ENCODE measurements around the gene GADL1. TPM values are rescaled to one million over a fixed set of nuclear protein-coding genes. Genes with fewer than 3 reads are reported as not detected.

Gene GADL1
- total RNA-seq, 1 donor from 2014 or later = not detected

GRCh38 chr3:30845606-30846005 lies 48.9 kb downstream of the GADL1 start:
- H3K27ac ChIP-seq = no peak overlapping the region
- no peak overlapping the region for H3K4me3 ChIP-seq
- ATAC-seq = no peak
- no peaks in the 10 kb centered on the region for H3K36me3 ChIP-seq
- intact Hi-C loops (cut with DNase I) = no loop called here
- no peaks in the 10 kb centered on the region for H3K27me3 ChIP-seq
- DNase-seq = no peak
- no peaks in the 10 kb centered on the region for H3K9me3 ChIP-seq
- no peaks in the 10 kb centered on the region for H3K4me1 ChIP-seq
- TF ChIP-seq CTCF (IDR thresholded peaks at IDR 0.05) = no peak

- DNase-seq (no peak), ATAC-seq (no peak)
- Histone ChIP-seq H3K36me3 (no peaks in the 10 kb centered on the region), H3K9me3 (no peaks in the 10 kb centered on the region), H3K4me3 (no peak overlapping the region), H3K4me1 (no peaks in the 10 kb centered on the region), H3K27me3 (no peaks in the 10 kb centered on the region), H3K27ac (no peak overlapping the region)
- no peak for TF ChIP-seq CTCF (IDR thresholded peaks at IDR 0.05)
- intact Hi-C loops (cut with DNase I) = no loop called here
Observed at GRCh38 chr3:30843877-30844276, 50.6 kb downstream of the GADL1 start.

- no peaks in the 10 kb centered on the region for H3K36me3 ChIP-seq
- H3K4me1 ChIP-seq = no peaks in the 10 kb centered on the region
- intact Hi-C loops (cut with DNase I) = no loop called here
- no peak for ATAC-seq
- H3K4me3 ChIP-seq = no peak overlapping the region
- no peaks in the 10 kb centered on the region for H3K27me3 ChIP-seq
- TF ChIP-seq CTCF (IDR thresholded peaks at IDR 0.05) = no peak
- DNase-seq = no peak
- no peak overlapping the region for H3K27ac ChIP-seq
- H3K9me3 ChIP-seq = no peaks in the 10 kb centered on the region
Observed at GRCh38 chr3:30836141-30836540, 58.3 kb downstream of the GADL1 start.

- H3K27ac ChIP-seq = no peak overlapping the region
- H3K36me3 ChIP-seq = no peaks in the 10 kb centered on the region
- no peak for DNase-seq
- ATAC-seq = no peak
- H3K27me3 ChIP-seq = no peaks in the 10 kb centered on the region
- H3K9me3 ChIP-seq = no peaks in the 10 kb centered on the region
- no peak for TF ChIP-seq CTCF (IDR thresholded peaks at IDR 0.05)
- no peaks in the 10 kb centered on the region for H3K4me1 ChIP-seq
- H3K4me3 ChIP-seq = no peak overlapping the region
- intact Hi-C loops (cut with DNase I) = no loop called here
Observed at GRCh38 chr3:30835667-30836066, 58.8 kb downstream of the GADL1 start.

- intact Hi-C loops (cut with DNase I) = no loop called here
- no peak for TF ChIP-seq CTCF (IDR thresholded peaks at IDR 0.05)
- Histone ChIP-seq H3K4me1 (no peaks in the 10 kb centered on the region), H3K27me3 (no peaks in the 10 kb centered on the region), H3K9me3 (no peaks in the 10 kb centered on the region), H3K36me3 (no peaks in the 10 kb centered on the region), H3K4me3 (no peak overlapping the region), H3K27ac (no peak overlapping the region)
- ATAC-seq (no peak), DNase-seq (no peak)
Observed at GRCh38 chr3:30832961-30833575, 61.4 kb downstream of the GADL1 start.

- Histone ChIP-seq H3K36me3 (no peaks in the 10 kb centered on the region), H3K4me1 (no peaks in the 10 kb centered on the region), H3K9me3 (no peaks in the 10 kb centered on the region), H3K4me3 (no peak overlapping the region), H3K27me3 (no peaks in the 10 kb centered on the region), H3K27ac (no peak overlapping the region)
- ATAC-seq = no peak
- TF ChIP-seq CTCF (IDR thresholded peaks at IDR 0.05) = no peak
- DNase-seq = no peak
- intact Hi-C loops (cut with DNase I) = no loop called here
Observed at GRCh38 chr3:30827080-30827479, 67.4 kb downstream of the GADL1 start.
